OCI-LY1 (cell line): Measurements from ENCODE around the gene PRRC2C.

Experiments used
- EZH2 ChIP-seq: fragments of 200-600 bp; sonication (generic), shearing (Covaris generic); IDR thresholded peaks from 2 replicates; pipeline ENCODE4 v1.8.0; 2017; ENCODE audit warnings: borderline replicate concordance, mixed run types, mild to moderate bottlenecking, antibody characterized with exemption, low read length, moderate library complexity, mixed read lengths
- TF ChIP-seq, protein P1 (sequence below): fragments of 200-600 bp; sonication (generic), shearing (Covaris generic); IDR thresholded peaks from 2 replicates; pipeline ENCODE4 v1.5.1; 2017; ENCODE audit warnings: mild to moderate bottlenecking, antibody characterized with exemption, low read length, moderate library complexity, mixed read lengths

- TF ChIP-seq, protein P1, sequence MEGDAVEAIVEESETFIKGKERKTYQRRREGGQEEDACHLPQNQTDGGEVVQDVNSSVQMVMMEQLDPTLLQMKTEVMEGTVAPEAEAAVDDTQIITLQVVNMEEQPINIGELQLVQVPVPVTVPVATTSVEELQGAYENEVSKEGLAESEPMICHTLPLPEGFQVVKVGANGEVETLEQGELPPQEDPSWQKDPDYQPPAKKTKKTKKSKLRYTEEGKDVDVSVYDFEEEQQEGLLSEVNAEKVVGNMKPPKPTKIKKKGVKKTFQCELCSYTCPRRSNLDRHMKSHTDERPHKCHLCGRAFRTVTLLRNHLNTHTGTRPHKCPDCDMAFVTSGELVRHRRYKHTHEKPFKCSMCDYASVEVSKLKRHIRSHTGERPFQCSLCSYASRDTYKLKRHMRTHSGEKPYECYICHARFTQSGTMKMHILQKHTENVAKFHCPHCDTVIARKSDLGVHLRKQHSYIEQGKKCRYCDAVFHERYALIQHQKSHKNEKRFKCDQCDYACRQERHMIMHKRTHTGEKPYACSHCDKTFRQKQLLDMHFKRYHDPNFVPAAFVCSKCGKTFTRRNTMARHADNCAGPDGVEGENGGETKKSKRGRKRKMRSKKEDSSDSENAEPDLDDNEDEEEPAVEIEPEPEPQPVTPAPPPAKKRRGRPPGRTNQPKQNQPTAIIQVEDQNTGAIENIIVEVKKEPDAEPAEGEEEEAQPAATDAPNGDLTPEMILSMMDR, result no peak
- no peak for TF ChIP-seq EZH2
Observed at GRCh38 chr1:171611306-171611705, 126.0 kb downstream of the PRRC2C start.
